GM18517 (cell line): ENCODE results near the gene THSD7B.

Source experiments
- ATAC-seq: cut with Tn5 transposase; IDR thresholded peaks from one replicate; pipeline ENCODE4 v1.9.1; 2021; ENCODE audit warnings: mild to moderate bottlenecking, moderate library complexity; ENCODE audit not compliant: unreplicated experiment

The THSD7B gene

DNA sequence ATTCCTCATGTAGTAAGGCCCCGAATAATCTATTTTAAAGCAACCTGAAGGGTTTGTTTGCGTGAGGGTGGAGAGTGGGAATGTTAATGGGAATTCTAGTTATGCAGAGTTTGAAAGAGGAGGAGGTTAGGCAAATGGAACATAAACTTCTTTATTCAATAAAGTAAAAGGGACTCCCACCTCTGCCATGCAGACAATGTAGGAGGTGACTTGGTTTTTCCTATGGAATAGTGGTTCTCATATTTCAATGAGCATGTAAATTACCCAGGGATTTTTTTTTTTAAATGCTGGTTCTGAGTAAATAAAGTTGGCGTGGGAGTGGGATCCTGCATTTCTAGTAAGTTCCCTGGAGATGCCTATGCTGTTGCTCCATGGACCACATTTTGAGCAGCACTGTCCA, 367.9 kb downstream of the THSD7B start:
- ATAC-seq, result no peak

DNA sequence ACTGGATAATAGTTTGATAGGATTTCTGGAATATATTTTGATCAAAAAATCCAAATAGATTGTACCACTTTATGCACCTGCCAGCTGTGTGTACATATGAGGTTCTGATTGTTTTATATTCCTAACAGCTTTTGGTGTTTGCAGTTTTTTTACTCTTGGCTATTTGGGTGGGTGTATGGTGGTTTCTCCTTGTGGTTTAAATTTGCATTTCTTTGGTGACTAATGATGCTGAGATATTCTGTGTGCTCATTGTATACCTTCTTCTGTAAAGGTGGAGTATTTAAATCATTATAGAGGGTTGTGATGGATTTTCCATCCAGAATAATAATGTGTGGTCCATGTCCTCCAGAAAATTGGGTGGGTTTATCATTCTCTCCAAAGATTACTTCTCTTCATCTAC, 372.9 kb downstream of the THSD7B start:
- ATAC-seq, result no peak

DNA sequence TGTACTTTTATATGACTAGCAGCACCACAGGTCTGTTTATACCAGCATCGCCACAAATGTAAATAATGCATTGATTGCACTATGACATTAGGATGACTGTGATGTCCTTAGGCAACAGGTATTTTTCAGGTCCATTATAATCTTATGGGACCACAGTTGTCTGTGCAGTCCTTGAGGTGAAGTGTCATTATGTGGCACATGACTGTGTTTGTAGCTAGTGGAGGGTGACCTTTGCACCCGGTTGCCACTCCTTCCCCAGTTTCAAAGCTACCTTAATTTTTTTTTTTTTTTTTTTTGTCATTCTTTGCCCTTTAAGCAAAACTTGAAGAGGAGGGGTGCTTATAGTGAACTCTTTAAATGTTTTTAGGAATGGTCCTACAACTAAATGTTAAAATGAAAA, 386.4 kb downstream of the THSD7B start:
- no peak for ATAC-seq

DNA sequence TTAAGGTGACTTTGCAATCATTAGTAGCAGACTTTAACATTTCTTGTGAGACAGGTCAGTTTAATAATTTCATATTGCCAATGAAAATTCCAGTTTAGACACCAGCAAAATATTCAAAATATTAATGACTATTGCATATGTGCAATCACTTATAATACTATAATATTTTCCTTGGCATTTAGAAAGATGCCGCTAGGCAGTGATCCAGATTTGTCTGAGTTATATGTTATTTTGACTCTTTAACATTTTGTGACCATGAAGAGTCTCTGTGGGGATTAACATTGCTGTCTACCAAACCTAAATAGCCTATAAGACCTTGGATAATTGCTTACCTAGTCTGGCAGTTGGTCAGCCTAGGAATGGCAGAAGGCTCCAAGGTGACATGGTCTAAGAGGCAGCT, 389.6 kb downstream of the THSD7B start:
- ATAC-seq, result no peak

DNA sequence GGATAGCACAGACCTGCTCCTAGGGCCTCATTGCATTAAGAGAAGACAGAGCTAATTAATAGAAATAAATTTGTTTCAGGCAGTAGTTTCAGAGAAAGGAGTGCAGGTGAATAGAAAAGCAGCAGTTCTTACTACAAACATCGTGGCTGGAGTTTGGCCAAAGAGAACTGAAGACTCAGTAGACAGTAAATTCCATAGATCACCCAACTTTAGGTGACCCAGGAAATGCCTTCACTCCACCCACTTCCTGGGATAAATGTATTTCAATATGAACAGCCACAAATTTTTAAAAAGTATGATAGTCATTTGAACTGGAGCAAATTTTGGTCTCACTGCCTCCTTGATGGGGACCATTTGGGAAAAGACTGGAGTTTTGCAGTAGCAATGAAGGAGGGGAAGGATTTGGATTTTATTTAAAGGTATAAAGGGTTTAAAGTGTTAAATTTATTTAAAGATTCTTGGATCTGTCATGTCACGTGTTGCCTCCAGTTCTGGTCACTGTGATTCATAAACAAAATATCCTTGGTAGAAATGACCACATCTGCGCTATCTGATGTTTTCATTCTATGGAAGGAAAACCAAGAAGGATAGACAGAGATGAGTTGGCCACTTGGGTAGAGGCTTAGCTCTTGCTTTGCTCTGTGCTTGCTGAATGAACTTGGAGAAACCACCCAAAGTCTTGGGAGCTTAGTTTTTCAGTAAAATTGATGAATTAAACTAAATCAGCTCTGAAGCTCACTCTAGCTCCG, 390.2 kb downstream of the THSD7B start:
- no peak for ATAC-seq

DNA sequence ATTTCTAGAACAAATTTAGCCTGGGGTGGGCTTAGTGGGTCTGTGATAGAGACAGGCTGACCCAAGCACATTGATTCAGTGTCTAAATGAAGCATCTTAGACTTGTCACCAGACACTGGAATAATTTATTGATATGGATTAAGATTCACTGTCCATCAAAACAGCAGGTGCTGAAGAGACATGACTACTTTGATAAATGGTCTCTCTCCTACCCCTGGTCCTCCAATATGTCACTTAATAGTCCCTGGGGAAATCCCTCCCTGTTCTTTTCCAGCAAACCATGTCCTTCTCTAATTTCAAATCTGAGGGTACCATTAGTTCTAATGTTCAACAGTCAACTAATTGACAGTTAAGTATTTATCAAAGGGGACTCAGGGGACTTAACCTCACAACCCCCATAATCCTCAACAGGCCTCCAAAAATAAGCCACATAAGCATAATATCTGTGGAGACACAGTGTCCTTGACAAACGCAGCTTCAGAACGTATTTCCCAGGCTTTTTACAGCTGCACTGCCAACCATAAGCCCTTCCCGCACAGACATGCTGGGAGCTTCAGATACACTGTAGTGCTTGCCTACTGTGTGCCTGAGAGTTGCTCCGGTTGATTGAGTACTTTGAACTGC, 391.0 kb downstream of the THSD7B start:
- no peak for ATAC-seq

DNA sequence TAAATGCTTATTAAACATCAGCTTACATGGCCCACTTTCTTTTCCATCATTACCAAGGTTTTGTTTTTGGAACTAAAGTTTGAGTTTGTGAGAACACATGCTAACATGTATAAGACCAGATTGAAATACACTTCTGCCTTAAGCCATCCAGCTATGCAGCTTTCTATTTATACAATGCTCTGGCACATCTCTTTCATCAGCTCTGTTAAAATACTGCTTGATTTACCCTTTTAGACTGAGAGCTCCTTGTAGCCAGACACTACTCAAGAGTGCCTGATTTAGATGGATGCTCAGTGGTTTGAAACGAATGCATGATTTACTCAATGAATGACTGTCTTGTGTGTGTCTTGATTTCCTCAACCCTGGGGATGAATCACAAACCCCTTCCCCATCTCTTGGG, 392.5 kb downstream of the THSD7B start:
- no peak for ATAC-seq

DNA sequence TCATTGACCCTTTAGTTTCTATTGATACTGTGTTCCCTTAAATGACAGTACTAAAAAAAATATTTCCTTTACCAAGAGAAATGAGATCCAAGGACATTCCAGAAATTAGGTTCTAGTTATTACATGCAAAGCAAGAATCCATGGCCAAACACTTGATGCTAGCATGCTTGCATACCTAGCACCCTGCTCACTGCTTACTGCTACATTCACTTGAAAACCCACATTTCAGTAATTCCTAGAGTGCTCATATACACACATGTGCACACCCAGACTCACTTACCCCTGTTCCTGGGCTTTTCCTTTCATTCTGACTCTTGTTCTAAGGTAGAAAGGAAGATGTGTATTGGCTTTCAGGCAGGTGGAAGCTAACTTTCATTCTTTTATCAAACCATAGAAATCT, 395.9 kb downstream of the THSD7B start:
- no peak for ATAC-seq

DNA sequence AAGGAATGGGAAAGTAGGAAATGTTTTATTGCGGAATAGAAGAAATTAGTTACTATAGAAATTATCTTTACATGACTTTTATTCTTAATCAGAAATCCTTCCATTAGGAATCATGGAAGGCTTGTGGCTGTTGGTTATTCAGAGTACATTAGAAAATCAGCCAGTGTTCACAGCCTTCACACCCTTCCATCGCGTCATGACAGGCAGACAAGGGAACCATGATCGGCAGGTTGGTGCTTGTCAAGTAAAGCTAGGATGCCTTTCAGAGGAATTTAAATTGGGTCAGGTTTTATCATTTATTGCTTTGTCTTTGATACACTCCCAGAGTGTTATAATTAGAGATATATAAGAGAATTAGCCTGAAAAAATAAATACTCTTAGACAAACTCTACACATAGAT, 400.6 kb downstream of the THSD7B start:
- ATAC-seq, result no peak

DNA sequence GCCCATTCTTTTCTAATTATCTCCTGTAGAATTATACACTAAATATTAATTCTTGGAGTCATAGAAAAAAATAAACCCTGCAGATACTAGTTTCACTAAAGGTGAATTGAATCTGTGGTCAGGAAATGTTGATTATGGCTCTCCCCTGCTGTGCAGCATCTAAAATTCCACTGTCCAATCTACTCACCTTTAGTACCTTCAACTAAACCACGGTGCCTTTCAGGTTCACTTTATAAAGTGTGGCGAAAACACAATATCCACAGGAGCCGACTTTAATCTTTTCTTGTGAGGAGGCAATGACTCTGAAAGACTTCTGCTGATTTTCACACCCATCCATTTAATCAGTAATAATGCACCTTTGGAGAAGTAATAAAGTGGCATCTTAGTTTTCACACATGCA, 402.3 kb downstream of the THSD7B start:
- ATAC-seq, result no peak

DNA sequence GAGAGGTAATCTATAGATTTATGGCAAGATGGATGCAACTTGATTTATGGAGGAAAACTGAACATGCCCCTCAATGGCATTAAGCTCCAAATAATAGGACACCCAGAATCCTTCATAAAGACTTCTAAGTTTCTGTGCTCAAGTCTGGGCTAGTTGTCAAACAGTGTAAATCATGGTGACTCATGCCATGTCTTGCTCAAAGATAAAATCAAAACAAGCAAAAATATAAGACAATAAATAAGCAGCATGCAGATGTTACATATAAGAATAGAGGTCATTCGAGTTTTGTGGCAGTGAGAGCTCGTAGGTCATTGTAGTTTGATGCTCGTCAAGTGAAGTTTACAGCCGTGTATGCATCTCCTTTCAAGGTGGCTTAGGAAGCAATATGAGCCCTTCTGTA, 403.2 kb downstream of the THSD7B start:
- no peak for ATAC-seq

DNA sequence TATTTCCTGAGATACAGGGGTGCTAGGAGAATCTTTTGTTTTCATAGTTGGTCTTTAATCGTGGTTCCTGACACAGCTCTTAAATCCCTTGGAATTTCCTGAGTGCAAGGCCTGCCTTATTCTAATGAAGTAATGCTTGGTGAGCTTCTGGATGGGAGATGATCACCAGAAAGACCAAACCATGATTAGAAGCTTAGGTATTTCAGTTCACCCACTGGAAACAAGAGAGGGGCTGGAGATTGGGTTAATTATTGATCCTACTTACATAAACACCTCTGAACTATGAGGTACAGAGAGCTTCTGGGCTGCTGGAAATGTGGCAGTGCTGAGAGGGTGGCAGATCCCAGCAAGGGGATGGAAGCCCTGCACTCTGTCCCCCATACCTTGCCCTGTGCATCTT, 406.8 kb downstream of the THSD7B start:
- ATAC-seq, result no peak

DNA sequence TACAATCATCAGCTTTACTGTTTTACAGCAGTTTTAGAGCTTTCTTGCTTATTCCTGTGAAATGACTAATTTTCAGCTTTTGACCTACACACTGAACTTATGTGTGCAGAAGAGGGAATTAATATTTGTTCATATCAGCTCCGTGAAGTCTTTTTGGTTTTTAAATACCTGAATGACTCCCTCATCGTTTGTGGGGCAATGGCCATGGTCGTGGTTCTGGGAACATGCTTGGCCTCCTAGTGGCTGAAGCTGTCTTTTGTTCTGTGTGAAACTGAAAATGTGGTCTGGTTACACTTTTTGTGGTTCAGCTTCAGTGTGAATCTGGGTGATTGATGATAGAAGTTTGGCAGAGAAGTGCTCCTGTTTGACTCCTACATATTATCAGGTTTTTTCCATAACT, 408.1 kb downstream of the THSD7B start:
- peak; percentile 85 for ATAC-seq

DNA sequence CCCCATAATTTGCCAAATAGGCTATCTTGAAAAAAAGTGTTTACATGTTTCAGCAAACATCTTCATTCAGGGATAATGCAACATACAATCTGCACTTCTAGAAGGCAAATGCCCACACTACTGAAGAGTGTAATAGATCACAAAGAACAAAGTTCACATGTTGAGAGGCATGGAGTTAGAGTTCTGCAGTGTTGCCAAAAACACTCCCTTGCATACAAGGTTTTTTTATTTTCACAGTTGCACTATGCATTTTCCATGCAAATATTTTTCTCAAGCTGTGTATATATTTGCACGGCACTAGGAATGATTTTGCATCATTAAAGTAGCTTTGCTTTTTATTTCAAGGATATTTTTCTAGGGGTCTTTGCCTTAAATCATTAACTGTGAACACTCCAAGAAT, 409.9 kb downstream of the THSD7B start:
- ATAC-seq, result no peak

DNA sequence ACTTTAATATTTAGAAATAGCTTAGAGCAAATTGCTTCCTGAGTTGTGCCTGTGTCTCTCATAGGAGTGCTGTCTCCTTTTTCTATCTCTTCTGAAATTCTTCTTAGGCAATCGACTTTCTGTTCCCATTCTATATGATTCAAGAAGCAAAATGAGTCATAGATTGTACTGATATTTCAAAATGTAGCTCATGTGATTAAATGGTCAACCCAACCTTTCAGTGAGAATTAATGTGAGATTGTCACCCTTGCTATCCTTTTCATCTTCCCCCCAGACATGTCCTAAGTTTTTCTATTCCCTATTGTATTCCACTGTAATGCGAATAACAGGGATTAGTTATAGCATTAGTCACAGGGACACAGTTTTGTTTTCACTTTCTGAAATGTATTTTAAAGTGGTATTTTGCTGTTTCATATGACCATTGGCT, 413.6 kb downstream of the THSD7B start:
- no peak for ATAC-seq

DNA sequence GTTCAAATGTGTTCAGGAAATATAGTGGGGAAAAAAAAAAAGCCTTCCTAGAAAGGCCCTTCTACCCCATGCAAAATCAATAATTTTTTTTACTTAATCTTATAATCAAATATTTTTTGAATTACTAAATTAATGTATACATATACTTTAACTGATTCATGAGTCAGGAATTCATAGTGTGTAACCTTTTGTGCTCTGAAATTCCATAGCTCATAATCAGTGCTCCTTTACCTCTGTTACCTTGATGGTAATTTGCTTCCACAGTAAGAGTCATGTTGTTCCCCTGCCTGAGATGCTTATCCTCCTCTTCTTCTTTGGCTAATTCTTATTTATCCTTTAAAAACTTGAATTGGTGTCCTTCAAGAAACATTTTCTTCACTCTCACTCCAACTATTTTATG, 414.2 kb downstream of the THSD7B start:
- ATAC-seq, result no peak

DNA sequence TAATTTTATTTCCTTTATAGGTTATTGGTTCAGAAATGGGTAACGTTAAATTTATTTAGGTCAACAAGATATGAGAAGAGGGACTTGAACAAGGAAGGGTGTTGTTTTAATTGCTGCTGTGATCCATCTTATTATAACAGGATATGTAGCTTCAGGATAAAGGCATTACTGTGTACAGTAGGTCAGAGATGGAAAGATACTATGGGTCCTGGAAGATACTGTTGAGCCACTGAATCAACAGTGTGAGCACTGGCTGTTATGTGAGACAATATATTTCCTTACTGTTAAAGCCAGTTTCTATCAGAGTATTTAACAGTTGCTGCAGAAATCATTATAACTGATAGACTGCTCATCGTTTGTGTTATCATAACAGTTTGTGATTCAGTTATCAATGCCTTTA, 414.7 kb downstream of the THSD7B start:
- no peak for ATAC-seq

DNA sequence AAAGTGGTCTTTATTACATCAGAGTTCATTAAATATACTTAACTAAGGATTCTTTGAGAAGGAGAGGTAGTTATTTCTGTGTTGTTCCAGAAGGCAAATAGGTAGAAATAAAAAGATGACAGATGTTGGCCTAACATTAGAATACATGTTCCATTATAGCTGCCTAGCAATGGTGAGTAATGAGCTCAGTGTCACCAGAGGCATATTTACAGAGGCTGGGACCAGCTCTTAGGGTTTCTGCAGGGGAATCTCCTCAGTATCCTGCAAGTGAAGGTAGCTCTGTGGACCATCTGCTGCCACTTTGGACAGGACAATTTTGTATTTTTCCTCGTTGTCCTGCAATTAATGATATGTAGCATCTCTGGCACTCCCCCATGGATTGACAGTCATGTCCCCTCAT, 416.0 kb downstream of the THSD7B start:
- ATAC-seq, result no peak

DNA sequence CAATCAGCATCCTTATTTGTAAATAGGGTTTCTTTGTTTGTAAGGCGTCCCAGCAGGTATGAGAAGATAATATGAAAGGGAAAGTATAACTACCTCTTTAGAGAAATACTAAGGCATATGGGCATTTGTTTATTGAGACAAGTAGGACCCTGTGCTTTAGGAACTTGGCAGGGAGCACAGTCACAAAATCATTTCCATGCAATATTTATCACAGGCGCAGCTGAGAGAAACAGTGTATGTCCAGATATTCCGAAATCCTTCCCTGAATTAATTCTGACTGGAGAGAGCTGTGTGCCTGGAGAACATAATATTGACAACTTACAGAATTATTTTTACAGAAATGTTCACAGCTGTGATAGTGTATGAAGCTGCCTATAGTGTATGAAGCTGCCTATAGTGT, 416.7 kb downstream of the THSD7B start:
- ATAC-seq, result no peak

DNA sequence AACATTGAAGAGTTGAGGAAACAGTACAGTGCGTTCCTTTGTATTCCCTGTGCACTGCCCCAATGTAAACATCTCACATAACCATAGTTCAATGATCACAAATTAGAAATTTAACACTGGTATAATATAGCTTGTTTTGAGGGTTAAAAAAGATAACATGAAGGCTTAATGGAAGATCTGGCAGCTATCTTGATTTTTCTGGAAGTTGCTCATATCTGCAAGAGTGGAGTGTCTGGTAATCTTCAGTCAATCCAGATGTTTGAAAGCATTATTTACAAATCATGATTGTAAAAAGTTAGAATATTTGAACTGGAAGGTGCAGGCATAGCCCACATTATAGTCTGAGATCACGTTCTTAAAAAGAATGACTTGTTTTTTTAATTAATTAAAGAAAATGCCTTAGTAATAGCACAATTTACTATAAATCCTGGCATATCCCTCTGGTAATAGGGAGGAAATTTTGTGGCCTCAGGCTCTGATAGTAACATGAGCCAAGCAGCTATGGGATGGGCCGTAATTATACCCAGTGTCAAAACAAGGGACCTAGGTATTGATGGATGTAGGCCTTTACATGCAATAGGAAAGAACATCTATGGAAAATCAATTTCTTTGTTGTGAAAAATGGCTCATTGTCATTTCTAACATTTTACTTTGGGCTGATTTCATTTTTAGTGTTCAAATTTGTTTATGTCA, 418.0 kb downstream of the THSD7B start:
- ATAC-seq, result no peak

DNA sequence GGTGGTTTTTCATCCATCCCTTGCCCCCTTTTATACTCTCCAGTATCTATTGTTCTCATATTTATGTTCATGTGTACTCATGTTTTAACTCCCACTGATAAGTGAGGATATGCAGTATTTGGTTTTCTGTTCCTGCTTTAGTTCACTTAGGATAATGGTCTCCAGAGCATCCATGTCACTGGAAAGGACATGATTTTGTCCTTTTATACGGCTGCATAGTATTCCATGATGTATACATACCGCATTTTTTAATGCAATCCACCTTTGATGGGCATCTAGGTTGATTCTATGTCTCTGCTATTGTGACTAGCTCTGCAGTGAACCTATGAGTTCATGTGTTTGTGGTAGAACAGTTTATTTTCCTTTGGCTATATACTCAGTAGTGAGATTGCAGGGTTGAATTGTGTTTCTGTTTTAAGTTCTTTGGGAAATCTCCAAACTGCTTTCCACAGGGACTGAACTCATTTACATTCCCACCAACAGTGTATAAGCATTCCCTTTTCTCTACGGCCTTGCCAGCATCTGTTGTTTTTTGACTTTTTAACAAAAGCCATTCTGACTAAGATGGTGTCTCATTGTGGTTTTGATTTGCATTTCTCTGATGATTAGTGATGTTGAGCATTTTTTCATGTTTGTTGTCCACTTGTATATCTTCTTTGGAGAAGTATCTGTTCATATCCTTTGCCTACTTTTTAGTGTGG, 420.2 kb downstream of the THSD7B start:
- no peak for ATAC-seq

DNA sequence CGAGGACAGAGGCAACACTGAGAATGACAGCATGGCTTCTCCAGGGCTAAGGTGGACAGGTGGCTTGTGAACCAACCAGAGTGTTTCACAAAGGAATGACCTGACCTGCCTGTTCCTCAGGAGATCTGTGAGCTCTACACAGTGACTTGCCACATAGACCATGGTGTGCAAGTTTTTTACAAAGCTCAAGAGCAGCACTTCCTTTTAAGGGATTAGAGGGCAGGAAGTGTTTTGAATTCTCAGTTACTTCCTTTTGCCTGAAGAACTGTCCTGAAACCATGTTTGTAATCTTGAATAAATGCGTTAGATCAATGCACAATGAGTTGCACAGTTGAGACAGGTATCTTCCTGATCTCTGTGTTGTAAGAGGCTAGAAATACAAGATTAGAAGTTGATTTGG, 421.9 kb downstream of the THSD7B start:
- ATAC-seq, result no peak
